Neural crest cell (in vitro differentiated cells): Measurements from ENCODE around the gene BTNL9. TPM values are rescaled to one million over a fixed set of nuclear protein-coding genes. Genes with fewer than 3 reads are reported as not detected.

Experiments
- DNase-seq: peaks from one replicate; pipeline ENCODE4 v3.0.0; 2021; ENCODE audit warnings: low read depth, mixed read lengths, low spot score
- H3K27ac Mint-ChIP-seq: one replicate; pipeline ENCODE4 v1.8.0; 2021; ENCODE audit warnings: mild to moderate bottlenecking, mixed read lengths; ENCODE audit not compliant: unreplicated experiment
- H3K27me3 Mint-ChIP-seq: 2 replicates; pipeline ENCODE4 v1.8.0; 2021; ENCODE audit warnings: low read depth, mild to moderate bottlenecking, mixed read lengths
- H3K36me3 Mint-ChIP-seq: 2 replicates; pipeline ENCODE4 v1.8.0; 2021; ENCODE audit warnings: low read depth, mild to moderate bottlenecking, mixed read lengths
- H3K4me1 Mint-ChIP-seq: 2 replicates; pipeline ENCODE4 v1.8.0; 2021; ENCODE audit warnings: mixed read lengths
- H3K4me3 Mint-ChIP-seq: one replicate; pipeline ENCODE4 v1.8.0; 2021; ENCODE audit warnings: mild to moderate bottlenecking, mixed read lengths
- H3K9me3 Mint-ChIP-seq: 2 replicates; pipeline ENCODE4 v1.8.0; 2021; ENCODE audit warnings: mixed read lengths
- CTCF ChIP-seq: fragments of 200-600 bp; sonication (generic); conservative IDR thresholded peaks from 2 replicates; pipeline ENCODE4 v1.5.0; 2021; ENCODE audit warnings: antibody characterized with exemption, mild to moderate bottlenecking
- microRNA-seq: library from miRNA; unstranded; fragments of <30 nt; microRNA quantifications from one replicate; pipeline ENCODE4, GENCODE V29; 2020
- total RNA-seq: library from RNA; stranded (reverse); gene quantifications from 2 replicates; pipeline ENCODE4 v1.2.1, GENCODE V29; 2021

BTNL9 gene
- total RNA-seq, 1 donor from 2014 or later: not detected

DNA sequence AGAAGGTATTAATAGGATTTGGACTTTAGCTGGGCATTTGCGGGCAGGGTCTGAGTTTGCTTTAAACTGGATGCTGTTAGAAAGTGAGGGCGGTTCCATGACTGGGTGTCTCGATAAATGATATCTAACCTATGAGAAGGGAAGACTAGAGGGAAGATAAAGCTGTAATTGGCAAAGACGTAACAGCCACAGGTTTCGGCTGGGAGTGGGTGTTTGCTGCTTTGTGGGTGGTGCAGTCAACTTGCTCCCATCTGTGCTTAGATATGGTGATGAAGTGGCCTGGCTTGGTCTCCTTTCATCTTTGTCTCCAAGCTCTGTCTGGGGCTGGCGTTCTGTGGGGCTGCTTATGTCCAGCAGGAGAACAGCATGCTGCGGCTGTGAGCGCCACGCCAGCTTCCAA lies 67.6 kb downstream of the BTNL9 start:
- no peaks in the 10 kb centered on the region for H3K9me3 Mint-ChIP-seq
- no peak overlapping the region for H3K27ac Mint-ChIP-seq
- H3K36me3 Mint-ChIP-seq: peaks cover 5% of the 10 kb centered on the region
- H3K4me1 Mint-ChIP-seq: peaks cover 4% of the 10 kb centered on the region
- H3K27me3 Mint-ChIP-seq: peaks cover 95% of the 10 kb centered on the region
- TF ChIP-seq CTCF: no peak
- DNase-seq: no peak
- no peak overlapping the region for H3K4me3 Mint-ChIP-seq

- no peak for TF ChIP-seq CTCF
- H3K4me1 Mint-ChIP-seq: peaks cover 4% of the 10 kb centered on the region
- peaks cover 95% of the 10 kb centered on the region for H3K27me3 Mint-ChIP-seq
- H3K36me3 Mint-ChIP-seq: peaks cover 5% of the 10 kb centered on the region
- H3K27ac Mint-ChIP-seq: no peak overlapping the region
- no peaks in the 10 kb centered on the region for H3K9me3 Mint-ChIP-seq
- no peak for DNase-seq
- no peak overlapping the region for H3K4me3 Mint-ChIP-seq
Measured at GRCh38 chr5:181108578-181109165, 68.6 kb downstream of the BTNL9 start.

DNA sequence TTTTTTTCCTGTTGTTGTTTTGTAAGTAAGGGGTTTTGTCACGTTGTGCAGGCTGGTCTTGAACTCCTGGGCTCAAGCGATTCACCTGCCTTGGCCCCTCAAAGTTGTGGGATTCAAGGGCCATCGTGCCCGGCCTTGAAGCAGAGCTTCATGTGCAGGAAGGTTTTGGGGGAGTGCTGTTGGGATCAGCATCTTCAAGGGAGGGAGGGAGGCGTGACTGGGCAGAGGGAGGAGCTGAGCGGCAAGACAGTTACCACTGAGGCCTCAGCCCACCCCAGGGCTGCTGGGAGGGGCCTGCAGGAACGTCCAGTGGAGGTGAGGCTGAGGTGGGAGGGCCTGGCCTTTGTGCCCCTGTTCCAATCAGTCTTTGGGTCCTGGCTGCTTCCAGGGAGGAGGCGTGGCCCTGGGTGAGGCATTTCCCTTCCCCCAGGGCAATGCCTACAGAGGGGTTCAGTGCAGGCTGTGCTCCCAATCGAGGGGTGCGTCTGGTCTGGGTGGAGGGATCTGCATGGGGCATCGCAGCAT lies 69.5 kb downstream of the BTNL9 start:
- no peak for TF ChIP-seq CTCF
- H3K27me3 Mint-ChIP-seq: peaks cover 96% of the 10 kb centered on the region
- peaks cover 7% of the 10 kb centered on the region for H3K36me3 Mint-ChIP-seq
- peaks cover 3% of the 10 kb centered on the region for H3K9me3 Mint-ChIP-seq
- no peak overlapping the region for H3K27ac Mint-ChIP-seq
- peaks cover 2% of the 10 kb centered on the region for H3K4me1 Mint-ChIP-seq
- DNase-seq: no peak
- no peak overlapping the region for H3K4me3 Mint-ChIP-seq

DNA sequence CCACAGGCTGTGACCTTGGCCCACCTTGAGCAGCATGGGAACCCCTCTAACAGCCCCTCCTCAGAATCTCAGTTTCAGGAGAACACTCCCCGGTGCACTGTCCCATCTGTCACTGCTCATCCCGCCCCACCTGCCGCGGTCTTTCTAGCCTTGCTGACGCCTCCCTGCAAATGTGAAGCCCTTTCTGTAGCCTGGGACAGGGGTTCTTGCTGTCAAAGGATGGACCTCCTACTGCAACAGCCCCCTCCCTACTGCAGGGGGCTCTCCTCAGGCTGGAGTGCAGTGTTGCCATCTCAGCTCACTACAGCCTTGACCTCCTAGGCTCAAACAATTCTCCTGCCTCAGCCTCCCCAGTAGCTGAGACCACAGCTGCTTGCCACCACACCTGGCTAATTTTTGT lies 70.9 kb downstream of the BTNL9 start:
- H3K27me3 Mint-ChIP-seq: peaks cover 96% of the 10 kb centered on the region
- TF ChIP-seq CTCF: no peak
- peaks cover 4% of the 10 kb centered on the region for H3K36me3 Mint-ChIP-seq
- no peak for DNase-seq
- peaks cover 3% of the 10 kb centered on the region for H3K9me3 Mint-ChIP-seq
- no peak overlapping the region for H3K4me3 Mint-ChIP-seq
- no peak overlapping the region for H3K27ac Mint-ChIP-seq
- peaks cover 14% of the 10 kb centered on the region for H3K4me1 Mint-ChIP-seq

Small RNA genes lying within 50 kb of the gene (microRNA-seq; reads per million reads assigned to microRNA genes)
- gene MIR8089: not detected

Other genes starting within 250 kb of the BTNL9 start
- 57.0 and 57.1 TPM in 2 replicates for gene MGAT1, start 237.5 kb upstream of the BTNL9 start, total RNA-seq
- gene ZFP62, start 179.0 kb upstream of the BTNL9 start, total RNA-seq: 41.6 and 44.4 TPM in 2 replicates
- gene BTNL8, start 141.1 kb upstream of the BTNL9 start, total RNA-seq: not detected in 2 replicates
- not detected in 2 replicates for gene BTNL3, start 51.4 kb upstream of the BTNL9 start, total RNA-seq
- not detected in 2 replicates for gene OR2V1, start 90.9 kb downstream of the BTNL9 start, total RNA-seq
- gene OR2V2, start 107.3 kb downstream of the BTNL9 start, total RNA-seq: not detected in 2 replicates
- gene TRIM7, start 164.9 kb downstream of the BTNL9 start, total RNA-seq: not detected in 2 replicates
- gene TRIM41, start 183.0 kb downstream of the BTNL9 start, total RNA-seq: 34.5 and 39.1 TPM in 2 replicates
- 2,359 and 2,449 TPM in 2 replicates for gene RACK1, start 203.6 kb downstream of the BTNL9 start, total RNA-seq
- 9.0 TPM in 2 replicates for gene TRIM52, start 220.9 kb downstream of the BTNL9 start, total RNA-seq